CD14-positive monocyte (primary cell): Measurements from ENCODE around the gene TRIM50. TPM values are rescaled to one million over a fixed set of nuclear protein-coding genes. Genes with fewer than 3 reads are reported as not detected.

Source experiments
- DNase-seq, 3 donors: peaks; one replicate each; pipeline ENCODE4 v3.0.0-alpha.2; 2011 to 2022
- H2AFZ ChIP-seq: 2 replicates; pipeline ENCODE4 v1.6.0; 2012; ENCODE audit warnings: mild to moderate bottlenecking, low read depth, low read length, inconsistent platforms; ENCODE audit not compliant: insufficient read depth, poor library complexity, severe bottlenecking
- H3K27ac ChIP-seq, 2 donors: 1 replicate in 1 of 2; 2 replicates in 1 of 2; pipeline ENCODE4 v1.5.1; 2012 to 2013; ENCODE audit warnings: low read length in 2 of 2, control low read depth in 1 of 2, inconsistent platforms in 1 of 2, low read depth in 1 of 2, mild to moderate bottlenecking in 1 of 2
- H3K27me3 ChIP-seq, 2 donors: one replicate each; pipeline versions ENCODE4 v1.6.0 to v1.6.1; 2011 to 2013; ENCODE audit warnings: low read length in 2 of 2; ENCODE audit not compliant: control insufficient read depth in 2 of 2, insufficient read depth in 2 of 2
- H3K36me3 ChIP-seq, 2 donors: replicated peaks in 1 of 2; 1 replicate in 1 of 2; 2 replicates in 1 of 2; pipeline versions ENCODE4 v1.5.1 to v1.6.1; 2012 to 2013; ENCODE audit warnings: low read length in 2 of 2, control low read depth in 1 of 2, inconsistent platforms in 1 of 2, mild to moderate bottlenecking in 1 of 2; ENCODE audit not compliant: insufficient read depth in 2 of 2, control insufficient read depth in 1 of 2
- H3K4me1 ChIP-seq, 2 donors: 1 replicate in 1 of 2; 2 replicates in 1 of 2; pipeline versions ENCODE4 v1.5.1 to v1.6.1; 2012 to 2013; ENCODE audit warnings: low read length in 2 of 2, control low read depth in 1 of 2, inconsistent platforms in 1 of 2, mild to moderate bottlenecking in 1 of 2, moderate library complexity in 1 of 2; ENCODE audit not compliant: insufficient read depth in 2 of 2, control insufficient read depth in 1 of 2
- H3K4me2 ChIP-seq: replicated peaks from 2 replicates; pipeline ENCODE3; 2012; ENCODE audit warnings: low read length, moderate library complexity, mild to moderate bottlenecking; ENCODE audit not compliant: poor library complexity, severe bottlenecking; ENCODE audit errors: extremely low read depth
- H3K4me3 ChIP-seq, 3 experiments: fragments of 200-600 bp in 1 of 3; sonication (generic) in 1 of 3; replicated peaks in 1 of 3; 1 replicate in 2 of 3; 2 replicates in 1 of 3; pipeline ENCODE4 v1.5.1; 2011 to 2013; ENCODE audit warnings: low read length in 3 of 3, mild to moderate bottlenecking in 3 of 3, control low read depth in 2 of 3, low read depth in 2 of 3, inconsistent platforms in 1 of 3, moderate library complexity in 1 of 3
- H3K79me2 ChIP-seq: 2 replicates; pipeline ENCODE4 v1.6.0; 2012; ENCODE audit warnings: mild to moderate bottlenecking, control low read depth, inconsistent platforms, low read length, moderate library complexity; ENCODE audit not compliant: insufficient read depth
- H3K9ac ChIP-seq: 2 replicates; pipeline ENCODE4 v1.6.0; 2017; ENCODE audit warnings: low read length, mild to moderate bottlenecking; ENCODE audit not compliant: insufficient read depth, poor library complexity, severe bottlenecking
- H3K9me3 ChIP-seq, 2 donors: replicated peaks in 1 of 2; 1 replicate in 1 of 2; 2 replicates in 1 of 2; pipeline versions ENCODE4 v1.5.1 to v1.6.1; 2012 to 2013; ENCODE audit warnings: low read length in 2 of 2, control low read depth in 1 of 2; ENCODE audit not compliant: control insufficient read depth in 1 of 2, insufficient read depth in 1 of 2
- H4K20me1 ChIP-seq: 2 replicates; pipeline ENCODE4 v1.6.0; 2012; ENCODE audit warnings: mild to moderate bottlenecking, low read length, control low read depth, moderate library complexity; ENCODE audit not compliant: insufficient read depth
- H3K27ac Mint-ChIP-seq, 7 donors: one replicate each; pipeline ENCODE4 v1.8.0; 2020; ENCODE audit warnings: mild to moderate bottlenecking in 7 of 7, mixed read lengths in 7 of 7, moderate library complexity in 6 of 7, inconsistent platforms in 2 of 7
- H3K27me3 Mint-ChIP-seq, 3 donors: one replicate each; pipeline ENCODE4 v1.8.0; 2021 to 2022; ENCODE audit warnings: low read depth in 3 of 3, mild to moderate bottlenecking in 3 of 3, mixed read lengths in 3 of 3, moderate library complexity in 3 of 3, inconsistent platforms in 1 of 3
- H3K36me3 Mint-ChIP-seq, 2 donors: one replicate each; pipeline ENCODE4 v1.8.0; 2020; ENCODE audit warnings: mixed read lengths in 2 of 2, inconsistent platforms in 1 of 2, mild to moderate bottlenecking in 1 of 2
- H3K4me1 Mint-ChIP-seq: one replicate; pipeline ENCODE4 v1.8.0; 2020; ENCODE audit warnings: mild to moderate bottlenecking, mixed read lengths
- H3K4me3 Mint-ChIP-seq, 2 donors: one replicate each; pipeline ENCODE4 v1.8.0; 2020; ENCODE audit warnings: mild to moderate bottlenecking in 2 of 2, mixed read lengths in 2 of 2, moderate library complexity in 1 of 2
- H3K9me3 Mint-ChIP-seq, 7 donors: one replicate each; pipeline ENCODE4 v1.8.0; 2020 to 2022; ENCODE audit warnings: mixed read lengths in 7 of 7, mild to moderate bottlenecking in 6 of 7, moderate library complexity in 6 of 7, inconsistent platforms in 2 of 7
- CTCF ChIP-seq: fragments of 200-600 bp; IDR thresholded peaks from one replicate; pipeline ENCODE4 v1.8.0; 2022; ENCODE audit warnings: antibody characterized with exemption, mild to moderate bottlenecking
- WGBS: methylation state at CpG from one replicate; pipeline ENCODE4 v1.1.5; 2013; ENCODE audit warnings: missing lambda C conversion rate; ENCODE audit not compliant: insufficient coverage; 5-methylcytosine and 5-hydroxymethylcytosine counted together
- intact Hi-C, 2 donors: fragments of 100-400 bp; cut with micrococcal nuclease; formaldehyde crosslinking; loops; one replicate each; pipeline versions ENCODE4 v1.15.0 to v1.15.1; 2023
- polyA plus RNA-seq, 3 donors: library from polyadenylated mRNA; depleted of rRNA in 1 of 3; unstranded in 2 of 3; stranded (reverse) in 1 of 3; fragments of 300-500 nt in 2 of 3; fragments of >200 nt in 1 of 3; fragmentation: Illumina TruSeq in 2 of 3; gene quantifications; 1 replicate in 2 of 3; 2 replicates in 1 of 3; pipeline ENCODE4 v1.2.3, GENCODE V29; 2012 to 2021

TRIM50 gene
- polyA plus RNA-seq, 3 donors = not detected

GRCh38 chr7:73342645-73343044 lies 14.8 kb upstream of the TRIM50 start:
- Mint-ChIP-seq H3K27me3 (peaks cover 10 to 24% (median 11%) of the 10 kb centered on the region in 3 donors), H3K27ac (peak overlapping the region in 1 of 7 donors; percentile 79), H3K9me3 (no peaks in the 10 kb centered on the region), H3K36me3 (no peaks in the 10 kb centered on the region), H3K4me3 (peak overlapping the region in 1 of 2 donors; percentile 39), H3K4me1 (peaks cover 14% of the 10 kb centered on the region)
- no peaks in the 10 kb centered on the region for H3K36me3 ChIP-seq
- no peak for TF ChIP-seq CTCF
- no peak for DNase-seq
- WGBS = 90% methylated on average over 5 of the region's 8 CpGs
- peak overlapping the region; percentile 13 for H2AFZ ChIP-seq
- no peak overlapping the region for H3K9ac ChIP-seq
- H3K4me2 ChIP-seq = no peak overlapping the region
- H3K27me3 ChIP-seq = no peaks in the 10 kb centered on the region
- no peak overlapping the region for H3K27ac ChIP-seq
- no peaks in the 10 kb centered on the region for H3K9me3 ChIP-seq
- intact Hi-C loops = no loop called here
- no peaks in the 10 kb centered on the region for H3K79me2 ChIP-seq
- H4K20me1 ChIP-seq = no peaks in the 10 kb centered on the region
- peaks cover 7 to 8% of the 10 kb centered on the region in 2 donors for H3K4me1 ChIP-seq
- H3K4me3 ChIP-seq = no peak overlapping the region

- no peaks in the 10 kb centered on the region for H3K79me2 ChIP-seq
- peak overlapping the region in 2 of 7 donors; percentile 15 to 76 for H3K27ac Mint-ChIP-seq
- TF ChIP-seq CTCF = no peak
- WGBS = 80% methylated on average over 4 of the region's 8 CpGs
- no peak overlapping the region for H3K9ac ChIP-seq
- no peak overlapping the region for H3K27ac ChIP-seq
- no peaks in the 10 kb centered on the region for H3K36me3 ChIP-seq
- H3K4me2 ChIP-seq = no peak overlapping the region
- H3K27me3 ChIP-seq = no peaks in the 10 kb centered on the region
- H4K20me1 ChIP-seq = no peaks in the 10 kb centered on the region
- no peaks in the 10 kb centered on the region for H3K36me3 Mint-ChIP-seq
- no peak overlapping the region for H2AFZ ChIP-seq
- peaks cover 14% of the 10 kb centered on the region for H3K4me1 Mint-ChIP-seq
- DNase-seq = peak; percentile 62 to 87 (median 77)
- H3K9me3 Mint-ChIP-seq = no peaks in the 10 kb centered on the region
- H3K4me3 ChIP-seq = no peak overlapping the region
- H3K27me3 Mint-ChIP-seq = peaks cover 8 to 24% (median 10%) of the 10 kb centered on the region in 3 donors
- intact Hi-C loops = no loop called here
- H3K9me3 ChIP-seq = no peaks in the 10 kb centered on the region
- H3K4me3 Mint-ChIP-seq = no peak overlapping the region
- peaks cover 7 to 8% of the 10 kb centered on the region in 2 donors for H3K4me1 ChIP-seq
Observed at GRCh38 chr7:73341877-73342276, 14.0 kb upstream of the TRIM50 start.
